Measurements from ENCODE around the gene TP53I13. TPM values are rescaled to one million over a fixed set of nuclear protein-coding genes. Genes with fewer than 3 reads are reported as not detected.
A peak's percentile ranks its signal among the peaks of the same experiment; 100 is the strongest.

The TP53I13 gene
- total RNA-seq, 1 donor from 2014 or later = 78.8 TPM

DNA sequence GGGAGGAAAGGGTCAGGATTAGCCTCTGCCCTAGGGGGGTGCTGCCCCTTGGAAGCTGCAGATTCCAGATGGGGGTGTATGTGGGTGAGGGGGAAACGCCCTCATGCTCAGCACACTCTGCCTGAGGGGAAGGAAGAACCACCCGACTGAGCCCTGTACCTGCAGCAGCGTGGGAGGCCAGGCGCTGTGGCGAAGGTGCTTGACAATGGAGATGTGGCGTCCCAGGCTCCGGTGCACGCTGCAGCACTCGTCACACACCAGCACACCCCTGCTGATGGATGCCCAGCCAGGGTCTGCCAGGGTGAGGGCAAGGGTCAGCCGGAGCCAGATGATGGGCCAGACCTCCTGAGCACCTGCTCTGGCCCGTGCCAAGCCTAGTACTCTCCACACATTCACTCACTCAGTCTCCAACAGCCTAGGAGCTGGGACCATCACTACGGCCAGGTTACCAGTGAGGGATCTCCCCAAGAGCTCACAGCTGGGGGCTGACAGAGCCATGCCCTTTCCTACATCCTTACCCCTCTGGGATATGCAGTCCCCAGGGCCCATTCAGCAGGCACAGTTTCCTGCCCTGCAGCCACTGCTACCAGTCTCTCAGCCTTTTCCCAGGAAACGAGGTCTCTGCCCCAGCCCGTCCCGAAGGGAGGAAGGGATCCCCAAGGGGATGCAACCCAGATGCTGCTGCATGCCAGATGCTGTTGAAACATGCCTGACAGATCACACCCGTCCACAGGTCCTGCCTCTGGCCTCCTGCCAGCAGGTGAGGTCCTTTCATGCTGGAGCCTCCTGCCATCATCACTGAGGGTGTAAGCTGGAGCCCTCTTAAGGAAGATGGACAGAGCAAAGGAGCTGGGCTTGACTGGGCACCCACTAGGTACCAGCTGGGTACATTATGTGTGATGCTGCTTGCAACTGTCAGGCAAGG is 15.1 kb downstream of the TP53I13 start:
- TF ChIP-seq, protein P1, sequence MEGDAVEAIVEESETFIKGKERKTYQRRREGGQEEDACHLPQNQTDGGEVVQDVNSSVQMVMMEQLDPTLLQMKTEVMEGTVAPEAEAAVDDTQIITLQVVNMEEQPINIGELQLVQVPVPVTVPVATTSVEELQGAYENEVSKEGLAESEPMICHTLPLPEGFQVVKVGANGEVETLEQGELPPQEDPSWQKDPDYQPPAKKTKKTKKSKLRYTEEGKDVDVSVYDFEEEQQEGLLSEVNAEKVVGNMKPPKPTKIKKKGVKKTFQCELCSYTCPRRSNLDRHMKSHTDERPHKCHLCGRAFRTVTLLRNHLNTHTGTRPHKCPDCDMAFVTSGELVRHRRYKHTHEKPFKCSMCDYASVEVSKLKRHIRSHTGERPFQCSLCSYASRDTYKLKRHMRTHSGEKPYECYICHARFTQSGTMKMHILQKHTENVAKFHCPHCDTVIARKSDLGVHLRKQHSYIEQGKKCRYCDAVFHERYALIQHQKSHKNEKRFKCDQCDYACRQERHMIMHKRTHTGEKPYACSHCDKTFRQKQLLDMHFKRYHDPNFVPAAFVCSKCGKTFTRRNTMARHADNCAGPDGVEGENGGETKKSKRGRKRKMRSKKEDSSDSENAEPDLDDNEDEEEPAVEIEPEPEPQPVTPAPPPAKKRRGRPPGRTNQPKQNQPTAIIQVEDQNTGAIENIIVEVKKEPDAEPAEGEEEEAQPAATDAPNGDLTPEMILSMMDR (conservative IDR thresholded peaks at IDR 0.05; ENCODE audit: low read depth, low read length) = no peak
- no peak for DNase-seq (ENCODE audit: low read depth)
- no peak overlapping the region for H3K4me3 ChIP-seq (ENCODE audit: low read depth, low read length)

DNA sequence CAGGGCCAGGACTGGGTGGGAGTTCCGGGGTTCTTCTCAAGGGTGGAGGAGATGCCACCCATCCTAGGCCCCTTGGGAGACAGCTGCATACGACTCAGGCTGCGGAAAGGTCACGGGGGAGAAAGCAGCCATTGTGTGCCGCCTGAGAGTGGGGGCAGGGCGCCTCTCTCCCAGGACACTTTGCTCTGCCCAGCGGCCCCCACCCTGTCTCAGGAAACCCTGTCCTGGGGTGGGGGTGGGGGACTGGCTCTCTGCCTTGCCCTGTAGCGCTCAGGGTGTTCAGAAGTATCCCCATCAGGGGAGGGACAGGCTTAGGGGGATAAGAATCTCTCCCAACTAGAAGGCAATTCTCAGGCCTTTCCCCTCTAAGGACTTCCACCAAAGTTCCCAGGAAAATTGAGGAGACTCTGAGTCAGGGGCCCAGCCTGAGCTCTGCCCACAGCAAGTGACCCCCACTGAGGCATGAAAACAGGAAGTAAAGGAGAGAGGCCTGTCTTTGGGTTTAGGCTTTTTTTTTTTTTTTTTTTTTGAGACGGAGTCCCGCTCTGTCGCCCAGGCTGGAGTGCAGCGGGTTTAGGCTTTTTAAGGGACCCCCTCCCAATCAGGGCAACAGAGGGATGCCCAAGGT is 16.1 kb downstream of the TP53I13 start:
- DNase-seq (ENCODE audit: low read depth) = no peak
- TF ChIP-seq, protein P1 (conservative IDR thresholded peaks at IDR 0.05; ENCODE audit: low read depth, low read length) = no peak

DNA sequence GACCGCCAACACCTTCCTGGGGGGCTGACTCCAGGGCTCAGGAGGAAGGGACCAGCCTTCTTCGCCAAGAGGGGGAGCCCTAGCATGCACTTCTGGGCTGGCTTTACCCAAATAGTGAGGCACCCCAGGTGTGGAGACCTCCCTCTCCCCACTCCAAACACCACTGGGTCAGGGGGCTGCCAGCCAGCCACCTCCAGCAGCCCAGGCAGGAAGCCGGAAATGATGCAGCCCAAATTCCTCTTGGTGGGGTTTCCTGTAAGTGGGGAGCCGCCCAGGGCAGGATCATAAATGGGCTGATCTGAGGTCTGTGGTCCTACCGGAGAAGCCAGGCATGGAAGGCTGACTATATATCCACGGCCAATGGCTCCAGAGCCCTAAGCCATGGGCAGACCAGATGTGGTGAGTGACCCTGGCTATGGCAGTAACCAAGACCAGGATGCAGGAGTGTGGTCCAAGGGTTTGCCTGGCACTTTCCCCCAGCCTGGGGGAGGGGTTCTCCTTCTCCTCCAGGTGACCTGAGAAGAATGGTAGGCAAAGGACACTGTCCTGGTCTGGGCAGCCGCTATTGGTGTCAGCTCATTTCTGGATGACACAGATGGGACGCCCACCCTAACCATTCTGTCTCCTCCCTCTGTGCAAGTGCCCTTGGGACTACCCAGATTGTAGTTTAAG is 16.7 kb downstream of the TP53I13 start:
- TF ChIP-seq, protein P1 (conservative IDR thresholded peaks at IDR 0.05; ENCODE audit: low read depth, low read length) = peak; percentile 36
- DNase-seq (ENCODE audit: low read depth) = no peak
- no peak overlapping the region for H3K4me3 ChIP-seq (ENCODE audit: low read depth, low read length)

More for the DNA sequence above, 16.1 kb downstream of the TP53I13 start:
- H3K4me3 ChIP-seq (ENCODE audit: low read depth, low read length) = no peak overlapping the region

DNA sequence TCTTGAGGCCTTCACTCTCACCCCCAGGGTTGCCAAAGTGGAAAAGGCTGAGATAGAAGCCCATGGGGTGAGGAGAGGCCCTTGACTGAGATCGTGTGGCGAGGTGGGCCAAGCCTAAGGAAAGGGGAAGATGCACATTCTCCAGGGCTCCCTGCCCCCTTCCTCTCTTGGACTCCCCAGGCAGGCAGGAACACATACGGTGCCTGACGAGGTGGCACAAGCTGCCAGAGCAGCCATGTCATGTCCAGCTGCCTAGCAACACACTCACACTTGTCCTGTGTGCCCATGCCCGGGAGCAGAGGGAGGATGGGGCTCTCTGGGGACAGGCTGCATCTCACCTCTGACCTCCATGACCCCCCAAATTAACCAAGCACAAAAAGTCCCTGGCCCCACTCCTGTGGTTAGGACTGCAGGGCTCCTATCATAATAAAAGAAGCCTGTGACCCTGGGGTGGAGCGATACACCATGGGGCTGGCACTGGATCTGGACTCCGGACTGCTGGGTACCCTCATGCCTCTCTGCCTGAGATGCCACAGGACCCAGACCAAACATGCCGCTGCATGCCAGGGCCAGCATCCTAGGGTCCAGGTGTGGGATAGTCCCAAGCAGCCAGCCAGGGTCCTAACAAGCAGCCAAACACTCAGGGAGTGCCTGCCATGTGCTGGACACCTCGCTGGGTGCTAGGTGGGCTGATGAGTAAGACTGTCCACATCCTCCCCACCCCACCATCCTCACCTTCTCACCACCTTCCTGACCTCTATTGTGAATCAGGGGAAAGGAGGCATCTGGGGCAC is 18.4 kb downstream of the TP53I13 start:
- no peak overlapping the region for H3K4me3 ChIP-seq (ENCODE audit: low read depth, low read length)
- TF ChIP-seq, protein P1 (conservative IDR thresholded peaks at IDR 0.05; ENCODE audit: low read depth, low read length) = no peak
- DNase-seq (ENCODE audit: low read depth) = no peak

DNA sequence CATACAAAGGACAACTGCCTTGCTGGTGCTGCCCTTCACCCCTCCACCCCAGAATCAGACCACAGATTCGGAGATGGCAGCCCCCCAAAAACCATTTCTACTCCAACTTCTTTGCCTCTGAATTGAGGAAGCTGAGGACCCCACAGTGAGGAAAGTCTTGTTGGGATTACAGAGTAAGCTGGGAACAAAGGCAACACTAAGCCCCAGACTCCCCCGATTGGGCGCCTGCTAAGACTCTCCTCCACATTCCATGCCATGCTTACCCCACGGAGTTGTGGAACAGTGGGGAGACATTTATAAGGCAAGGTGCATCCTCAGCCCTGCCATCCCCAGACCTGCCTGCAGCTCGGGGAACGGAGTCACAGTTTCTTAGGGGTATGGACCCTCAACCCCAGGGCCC is 19.1 kb downstream of the TP53I13 start:
- TF ChIP-seq, protein P1 (conservative IDR thresholded peaks at IDR 0.05; ENCODE audit: low read depth, low read length) = no peak
- H3K4me3 ChIP-seq (ENCODE audit: low read depth, low read length) = peak overlapping the region; percentile 66
- DNase-seq (ENCODE audit: low read depth) = no peak

DNA sequence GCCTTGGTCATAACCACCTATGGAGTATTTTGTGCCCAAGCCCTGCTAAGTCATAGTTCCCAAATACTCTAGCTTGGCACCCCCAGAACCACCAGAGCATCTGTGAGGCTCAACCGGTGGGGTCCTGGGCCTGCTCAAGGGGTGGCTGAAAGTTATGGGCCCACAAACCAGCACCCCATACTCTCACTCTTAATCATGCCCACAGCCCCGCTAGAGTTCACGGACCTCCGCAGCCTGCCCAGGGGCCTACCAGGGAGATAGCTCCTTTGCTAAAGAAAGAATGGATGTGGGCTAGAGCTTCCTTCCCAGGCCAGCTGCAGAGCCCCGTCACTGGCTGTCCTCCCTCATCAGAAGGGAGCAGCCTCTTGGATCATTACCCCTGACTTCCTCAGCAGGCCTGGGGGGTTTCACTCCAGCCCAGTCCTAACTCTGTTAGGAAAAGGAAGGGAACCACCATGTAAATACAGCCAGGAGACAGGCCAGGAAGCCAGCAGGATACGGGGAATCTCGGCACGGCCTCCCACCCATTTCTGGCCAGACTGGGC is 19.6 kb downstream of the TP53I13 start:
- H3K4me3 ChIP-seq (ENCODE audit: low read depth, low read length) = peak overlapping the region; percentile 66
- DNase-seq (ENCODE audit: low read depth) = no peak
- TF ChIP-seq, protein P1 (conservative IDR thresholded peaks at IDR 0.05; ENCODE audit: low read depth, low read length) = no peak

Data from epithelial cell of proximal tubule (primary cell).